GM12878 (cell line): ENCODE results near the gene GATA2. TPM values are rescaled to one million over a fixed set of nuclear protein-coding genes. Genes with fewer than 3 reads are reported as not detected.

Source experiments
- HCFC1 ChIP-seq: fragments of 150-350 bp; IDR thresholded peaks from 2 replicates; pipeline ENCODE4 v1.6.1; 2014; ENCODE audit warnings: low read length
- MXI1 ChIP-seq: fragments of 150-350 bp; IDR thresholded peaks from 2 replicates; pipeline ENCODE4 v1.6.1; 2011; ENCODE audit warnings: low read depth, mild to moderate bottlenecking, inconsistent platforms, low read length, improper control_type of control experiment
- RUNX3 ChIP-seq: IDR thresholded peaks from 2 replicates; pipeline ENCODE4 v1.6.1; 2012; ENCODE audit warnings: low read length, inconsistent platforms
- polyA plus RNA-seq, 11 experiments: library from polyadenylated mRNA; depleted of rRNA in 4 of 11; unstranded in 6 of 11; stranded (reverse) in 5 of 11; fragments of >200 nt; fragmentation: Nextera tagmentation in 4 of 11; fragmentation: Illumina TruSeq in 1 of 11; extraction: Ambion mirVana in 4 of 11; extraction: Trizol in 1 of 11; gene quantifications; 1 replicate in 1 of 11; 2 replicates in 10 of 11; pipeline versions ENCODE4 v1.2.1 to v1.2.3, GENCODE V29; 2011 to 2016; ENCODE audit warnings: inconsistent platforms in 2 of 11, missing spikeins in 2 of 11, low read depth in 1 of 11
- total RNA-seq, 4 experiments: library from RNA; depleted of rRNA in 3 of 4; stranded (reverse); fragments of >200 nt in 3 of 4; fragmentation: Illumina TruSeq in 1 of 4; extraction: Trizol in 1 of 4; gene quantifications; 2 replicates each; pipeline versions ENCODE4 v1.2.1 to v1.2.3, GENCODE V29; 2013 to 2021
- TF ChIP-seq, protein P1 (sequence below): fragments of 450-650 bp; IDR thresholded peaks from 2 replicates; pipeline ENCODE4 v1.6.1; 2018; ENCODE audit warnings: borderline replicate concordance, mild to moderate bottlenecking; ENCODE audit not compliant: partially characterized antibody
- TF ChIP-seq, protein P2 (sequence below): fragments of 450-650 bp; IDR thresholded peaks from 2 replicates; pipeline ENCODE4 v1.6.1; 2017; ENCODE audit warnings: mild to moderate bottlenecking, low read depth, inconsistent platforms; ENCODE audit not compliant: poor library complexity, severe bottlenecking
- TF ChIP-seq, protein P3 (sequence below): fragments of 150-350 bp; IDR thresholded peaks from 2 replicates; pipeline ENCODE4 v1.6.1; 2014; ENCODE audit warnings: mild to moderate bottlenecking, low read depth, low read length

GATA2 gene
- total and polyA plus RNA-seq, 10 of the 15 experiments (the other 5 are each of a cell fraction or from before 2014, with no cell fraction given): 0.56 TPM; not detected in 9

DNA sequence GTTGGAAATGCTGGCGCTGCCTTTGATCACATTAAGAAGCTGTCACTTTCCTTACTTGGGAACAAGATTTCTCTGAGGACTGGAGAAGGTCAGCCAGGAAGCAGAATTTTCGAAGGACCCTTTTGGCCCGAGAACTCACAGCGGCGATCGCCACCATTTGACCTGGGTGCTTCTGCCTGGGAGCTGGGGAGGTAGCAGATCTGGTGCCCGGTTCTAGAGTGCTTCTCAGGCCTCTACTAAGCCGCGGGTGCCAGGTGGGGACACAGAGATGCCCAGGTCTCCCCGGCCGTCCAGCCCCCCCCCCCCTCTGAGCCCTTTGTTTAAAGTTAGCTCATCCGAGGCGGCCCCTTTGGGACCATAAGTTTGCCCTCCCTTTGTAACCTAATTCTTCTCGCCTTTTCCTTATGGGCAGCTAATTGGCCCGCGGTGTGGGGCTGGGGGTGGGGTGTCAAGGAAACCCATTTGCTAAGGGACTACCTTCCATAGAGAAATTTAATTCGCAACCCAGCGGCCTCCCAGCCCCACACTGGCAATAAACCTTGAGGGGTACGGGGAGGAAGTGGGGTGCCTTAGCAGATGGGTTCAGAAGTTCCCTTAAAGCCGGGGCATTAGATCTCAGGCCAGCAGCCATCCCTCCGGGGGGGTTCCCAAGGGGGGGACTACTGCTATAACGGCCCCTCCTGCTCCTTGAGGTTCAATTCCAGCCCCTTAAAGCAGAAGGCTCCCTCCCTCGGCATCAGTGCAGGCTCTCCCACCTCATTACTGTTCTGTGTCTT lies 1.9 kb downstream of the GATA2 start (continued):
- TF ChIP-seq, protein P1, sequence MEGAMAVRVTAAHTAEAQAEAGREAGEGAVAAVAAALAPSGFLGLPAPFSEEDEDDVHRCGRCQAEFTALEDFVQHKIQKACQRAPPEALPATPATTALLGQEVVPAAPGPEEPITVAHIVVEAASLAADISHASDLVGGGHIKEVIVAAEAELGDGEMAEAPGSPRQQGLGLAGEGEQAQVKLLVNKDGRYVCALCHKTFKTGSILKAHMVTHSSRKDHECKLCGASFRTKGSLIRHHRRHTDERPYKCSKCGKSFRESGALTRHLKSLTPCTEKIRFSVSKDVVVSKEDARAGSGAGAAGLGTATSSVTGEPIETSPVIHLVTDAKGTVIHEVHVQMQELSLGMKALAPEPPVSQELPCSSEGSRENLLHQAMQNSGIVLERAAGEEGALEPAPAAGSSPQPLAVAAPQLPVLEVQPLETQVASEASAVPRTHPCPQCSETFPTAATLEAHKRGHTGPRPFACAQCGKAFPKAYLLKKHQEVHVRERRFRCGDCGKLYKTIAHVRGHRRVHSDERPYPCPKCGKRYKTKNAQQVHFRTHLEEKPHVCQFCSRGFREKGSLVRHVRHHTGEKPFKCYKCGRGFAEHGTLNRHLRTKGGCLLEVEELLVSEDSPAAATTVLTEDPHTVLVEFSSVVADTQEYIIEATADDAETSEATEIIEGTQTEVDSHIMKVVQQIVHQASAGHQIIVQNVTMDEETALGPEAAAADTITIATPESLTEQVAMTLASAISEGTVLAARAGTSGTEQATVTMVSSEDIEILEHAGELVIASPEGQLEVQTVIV: no peak
- TF ChIP-seq, protein P2, sequence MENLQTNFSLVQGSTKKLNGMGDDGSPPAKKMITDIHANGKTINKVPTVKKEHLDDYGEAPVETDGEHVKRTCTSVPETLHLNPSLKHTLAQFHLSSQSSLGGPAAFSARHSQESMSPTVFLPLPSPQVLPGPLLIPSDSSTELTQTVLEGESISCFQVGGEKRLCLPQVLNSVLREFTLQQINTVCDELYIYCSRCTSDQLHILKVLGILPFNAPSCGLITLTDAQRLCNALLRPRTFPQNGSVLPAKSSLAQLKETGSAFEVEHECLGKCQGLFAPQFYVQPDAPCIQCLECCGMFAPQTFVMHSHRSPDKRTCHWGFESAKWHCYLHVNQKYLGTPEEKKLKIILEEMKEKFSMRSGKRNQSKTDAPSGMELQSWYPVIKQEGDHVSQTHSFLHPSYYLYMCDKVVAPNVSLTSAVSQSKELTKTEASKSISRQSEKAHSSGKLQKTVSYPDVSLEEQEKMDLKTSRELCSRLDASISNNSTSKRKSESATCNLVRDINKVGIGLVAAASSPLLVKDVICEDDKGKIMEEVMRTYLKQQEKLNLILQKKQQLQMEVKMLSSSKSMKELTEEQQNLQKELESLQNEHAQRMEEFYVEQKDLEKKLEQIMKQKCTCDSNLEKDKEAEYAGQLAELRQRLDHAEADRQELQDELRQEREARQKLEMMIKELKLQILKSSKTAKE: no peak
- TF ChIP-seq RUNX3 (no peak), MXI1 (no peak), HCFC1 (no peak)
- TF ChIP-seq, protein P3, sequence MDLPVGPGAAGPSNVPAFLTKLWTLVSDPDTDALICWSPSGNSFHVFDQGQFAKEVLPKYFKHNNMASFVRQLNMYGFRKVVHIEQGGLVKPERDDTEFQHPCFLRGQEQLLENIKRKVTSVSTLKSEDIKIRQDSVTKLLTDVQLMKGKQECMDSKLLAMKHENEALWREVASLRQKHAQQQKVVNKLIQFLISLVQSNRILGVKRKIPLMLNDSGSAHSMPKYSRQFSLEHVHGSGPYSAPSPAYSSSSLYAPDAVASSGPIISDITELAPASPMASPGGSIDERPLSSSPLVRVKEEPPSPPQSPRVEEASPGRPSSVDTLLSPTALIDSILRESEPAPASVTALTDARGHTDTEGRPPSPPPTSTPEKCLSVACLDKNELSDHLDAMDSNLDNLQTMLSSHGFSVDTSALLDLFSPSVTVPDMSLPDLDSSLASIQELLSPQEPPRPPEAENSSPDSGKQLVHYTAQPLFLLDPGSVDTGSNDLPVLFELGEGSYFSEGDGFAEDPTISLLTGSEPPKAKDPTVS: no peak
